Epithelial cell of esophagus (primary cell): Measurements from ENCODE around the gene CLDN16.

Experiments
- DNase-seq: peaks from one replicate; pipeline ENCODE4 v3.0.0; 2010; ENCODE audit warnings: low read depth
- H3K4me3 ChIP-seq: 2 replicates; pipeline ENCODE4 v1.5.1; 2011; ENCODE audit warnings: mild to moderate bottlenecking, low read length, control low read depth
- TF ChIP-seq, protein P1 (sequence below): IDR thresholded peaks from 2 replicates; pipeline ENCODE4 v1.5.1; 2011; ENCODE audit warnings: low read depth, mild to moderate bottlenecking, low read length, control low read depth, inconsistent platforms; ENCODE audit not compliant: insufficient read depth; ENCODE audit errors: missing control alignments

The CLDN16 gene, protein sequence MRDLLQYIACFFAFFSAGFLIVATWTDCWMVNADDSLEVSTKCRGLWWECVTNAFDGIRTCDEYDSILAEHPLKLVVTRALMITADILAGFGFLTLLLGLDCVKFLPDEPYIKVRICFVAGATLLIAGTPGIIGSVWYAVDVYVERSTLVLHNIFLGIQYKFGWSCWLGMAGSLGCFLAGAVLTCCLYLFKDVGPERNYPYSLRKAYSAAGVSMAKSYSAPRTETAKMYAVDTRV

GRCh38 chr3:190387578-190388213, at the start of gene CLDN16:
Gene CLDN16 (plus strand): TSS chr3:190388163. CDS start chr3:190388330, 167 bp downstream.
- TF ChIP-seq, protein P1, sequence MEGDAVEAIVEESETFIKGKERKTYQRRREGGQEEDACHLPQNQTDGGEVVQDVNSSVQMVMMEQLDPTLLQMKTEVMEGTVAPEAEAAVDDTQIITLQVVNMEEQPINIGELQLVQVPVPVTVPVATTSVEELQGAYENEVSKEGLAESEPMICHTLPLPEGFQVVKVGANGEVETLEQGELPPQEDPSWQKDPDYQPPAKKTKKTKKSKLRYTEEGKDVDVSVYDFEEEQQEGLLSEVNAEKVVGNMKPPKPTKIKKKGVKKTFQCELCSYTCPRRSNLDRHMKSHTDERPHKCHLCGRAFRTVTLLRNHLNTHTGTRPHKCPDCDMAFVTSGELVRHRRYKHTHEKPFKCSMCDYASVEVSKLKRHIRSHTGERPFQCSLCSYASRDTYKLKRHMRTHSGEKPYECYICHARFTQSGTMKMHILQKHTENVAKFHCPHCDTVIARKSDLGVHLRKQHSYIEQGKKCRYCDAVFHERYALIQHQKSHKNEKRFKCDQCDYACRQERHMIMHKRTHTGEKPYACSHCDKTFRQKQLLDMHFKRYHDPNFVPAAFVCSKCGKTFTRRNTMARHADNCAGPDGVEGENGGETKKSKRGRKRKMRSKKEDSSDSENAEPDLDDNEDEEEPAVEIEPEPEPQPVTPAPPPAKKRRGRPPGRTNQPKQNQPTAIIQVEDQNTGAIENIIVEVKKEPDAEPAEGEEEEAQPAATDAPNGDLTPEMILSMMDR = no peak
- H3K4me3 ChIP-seq = no peak within 1 kb of the TSS
- DNase-seq = no peak

DNA sequence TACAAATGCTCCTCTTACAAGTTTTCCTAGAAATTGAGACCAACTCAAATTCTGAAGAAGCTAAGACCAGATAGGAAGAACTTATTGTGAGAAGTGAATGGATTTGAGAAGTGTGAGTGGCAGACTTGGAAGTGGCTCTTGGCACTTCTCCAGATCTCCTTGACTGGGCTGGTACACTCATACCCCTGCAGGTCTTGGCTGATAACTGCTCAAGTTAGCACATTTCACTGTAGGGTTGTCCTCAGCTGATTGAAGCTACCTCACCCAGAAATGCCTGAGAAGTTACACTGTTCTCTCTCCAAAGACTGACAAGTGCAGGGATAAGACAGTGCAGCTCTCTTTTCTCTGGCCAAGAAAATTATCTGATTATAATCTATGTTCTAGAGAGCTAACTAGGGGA, 49.2 kb upstream of the CLDN16 start:
- no peak overlapping the region for H3K4me3 ChIP-seq
- TF ChIP-seq, protein P1 = no peak
- peak; percentile 100 for DNase-seq

DNA sequence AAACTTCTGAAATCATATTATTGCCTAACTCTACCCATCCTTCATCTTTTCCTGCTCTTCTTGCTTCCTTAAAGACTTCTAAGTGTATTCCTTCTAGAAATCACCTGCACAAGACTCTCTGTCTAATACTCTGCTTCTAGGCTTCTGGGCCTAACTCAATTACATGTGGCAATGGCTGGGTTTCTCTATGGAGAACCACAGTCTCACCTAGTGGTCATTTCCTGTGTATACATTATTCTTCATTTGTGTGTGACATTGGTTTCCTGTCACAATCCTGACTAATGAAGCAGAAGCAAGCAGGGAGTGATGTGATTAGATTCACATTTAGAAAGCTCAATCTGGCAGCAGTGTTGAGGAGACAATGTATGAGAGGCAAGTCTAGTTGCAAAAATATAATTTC, 48.8 kb upstream of the CLDN16 start:
- TF ChIP-seq, protein P1 = peak; percentile 50
- peak; percentile 80 for DNase-seq
- no peak overlapping the region for H3K4me3 ChIP-seq

GRCh38 chr3:190340071-190340470, 47.9 kb upstream of the CLDN16 start:
- TF ChIP-seq, protein P1 = no peak
- DNase-seq = peak; percentile 36
- H3K4me3 ChIP-seq = no peak overlapping the region

GRCh38 chr3:190345027-190345821, 42.7 kb upstream of the CLDN16 start:
- H3K4me3 ChIP-seq = no peak overlapping the region
- DNase-seq = peak; percentile 98
- TF ChIP-seq, protein P1 = no peak

GRCh38 chr3:190345878-190346277, 42.1 kb upstream of the CLDN16 start:
- TF ChIP-seq, protein P1 = no peak
- DNase-seq = peak; percentile 55
- no peak overlapping the region for H3K4me3 ChIP-seq
